ENCODE results near the gene NRP1. TPM values are rescaled to one million over a fixed set of nuclear protein-coding genes. Genes with fewer than 3 reads are reported as not detected.

The NRP1 gene
- total RNA-seq, 6 experiments from 2014 or later = 14.7 to 61.7 (median 29.5) TPM

- intact Hi-C loops (cut with DNase I) = no loop called here
- Histone ChIP-seq H3K9me3 (no peaks in the 10 kb centered on the region), H3K27ac (peak overlapping the region in 2 of 3 donors; percentile 22 to 59), H3K27me3 (no peaks in the 10 kb centered on the region), H3K4me1 (no peaks in the 10 kb centered on the region), H3K4me3 (no peak overlapping the region), H3K36me3 (no peaks in the 10 kb centered on the region)
- DNase-seq (no peak), ATAC-seq (peak in 3 of 4 donors; percentile 26 to 62 (median 33))
- 56% methylated on average over 7 of the region's 10 CpGs for WGBS (ENCODE audit: insufficient coverage, low coverage, low lambda C conversion rate, missing lambda C conversion rate)
- TF ChIP-seq, protein P1, sequence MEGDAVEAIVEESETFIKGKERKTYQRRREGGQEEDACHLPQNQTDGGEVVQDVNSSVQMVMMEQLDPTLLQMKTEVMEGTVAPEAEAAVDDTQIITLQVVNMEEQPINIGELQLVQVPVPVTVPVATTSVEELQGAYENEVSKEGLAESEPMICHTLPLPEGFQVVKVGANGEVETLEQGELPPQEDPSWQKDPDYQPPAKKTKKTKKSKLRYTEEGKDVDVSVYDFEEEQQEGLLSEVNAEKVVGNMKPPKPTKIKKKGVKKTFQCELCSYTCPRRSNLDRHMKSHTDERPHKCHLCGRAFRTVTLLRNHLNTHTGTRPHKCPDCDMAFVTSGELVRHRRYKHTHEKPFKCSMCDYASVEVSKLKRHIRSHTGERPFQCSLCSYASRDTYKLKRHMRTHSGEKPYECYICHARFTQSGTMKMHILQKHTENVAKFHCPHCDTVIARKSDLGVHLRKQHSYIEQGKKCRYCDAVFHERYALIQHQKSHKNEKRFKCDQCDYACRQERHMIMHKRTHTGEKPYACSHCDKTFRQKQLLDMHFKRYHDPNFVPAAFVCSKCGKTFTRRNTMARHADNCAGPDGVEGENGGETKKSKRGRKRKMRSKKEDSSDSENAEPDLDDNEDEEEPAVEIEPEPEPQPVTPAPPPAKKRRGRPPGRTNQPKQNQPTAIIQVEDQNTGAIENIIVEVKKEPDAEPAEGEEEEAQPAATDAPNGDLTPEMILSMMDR (IDR thresholded peaks at IDR 0.05) = no peak
- TF ChIP-seq POLR2A (IDR thresholded peaks at IDR 0.05) = no peak
Observed at GRCh38 chr10:33129141-33129995, 205.1 kb downstream of the NRP1 start.

DNA sequence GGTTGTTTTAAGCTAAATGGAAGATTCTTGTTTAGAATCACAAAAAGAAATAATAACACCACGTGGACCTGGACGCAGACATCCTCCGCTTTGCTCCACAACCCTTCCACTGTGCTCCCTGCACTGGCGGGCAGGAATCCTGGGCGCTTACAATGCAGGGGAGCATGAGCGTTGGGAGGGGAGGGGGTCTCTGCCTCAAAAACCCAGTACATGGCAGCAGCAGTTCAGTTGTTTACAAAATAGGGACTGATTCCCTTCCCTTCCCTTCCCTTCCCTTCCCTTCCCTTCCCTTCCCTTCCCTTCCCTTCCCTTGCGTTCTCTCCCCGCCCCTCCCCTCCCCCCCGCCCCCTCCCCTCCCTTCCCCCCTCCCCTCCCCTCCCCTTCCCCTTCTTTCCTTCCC, 206.8 kb downstream of the NRP1 start:
- WGBS (ENCODE audit: insufficient coverage, low coverage, low lambda C conversion rate, missing lambda C conversion rate) = 75% methylated on average over 8 of the region's 9 CpGs
- H3K4me3 ChIP-seq = no peak overlapping the region

More for the DNA sequence above, 206.8 kb downstream of the NRP1 start:
- H3K4me1 ChIP-seq = no peaks in the 10 kb centered on the region
- no peaks in the 10 kb centered on the region for H3K36me3 ChIP-seq
- intact Hi-C loops (cut with DNase I) = no loop called here
- no peak for ATAC-seq
- no peak overlapping the region for H3K27ac ChIP-seq
- TF ChIP-seq POLR2A (IDR thresholded peaks at IDR 0.05) = no peak
- TF ChIP-seq, protein P1 (IDR thresholded peaks at IDR 0.05) = no peak
- DNase-seq = no peak
- no peaks in the 10 kb centered on the region for H3K9me3 ChIP-seq
- no peaks in the 10 kb centered on the region for H3K27me3 ChIP-seq

Small RNA genes within 50 kb of the gene (small RNA-seq; reads per million reads assigned to genes)
- gene AL353600.1 = 0 reads per million in 2 experiments
- 0 reads per million in 2 experiments for gene RN7SL398P
